ENCODE measurements around the gene TSPAN32.

The TSPAN32 gene

GRCh38 chr11:2355000-2355644 lies 53.3 kb downstream of the TSPAN32 start:
- TF ChIP-seq CTCF (IDR thresholded peaks at IDR 0.05) = no peak

- TF ChIP-seq CTCF (IDR thresholded peaks at IDR 0.05) = no peak
Measured at GRCh38 chr11:2357246-2357645, 55.4 kb downstream of the TSPAN32 start.

- no peak for TF ChIP-seq CTCF (IDR thresholded peaks at IDR 0.05)
Measured at GRCh38 chr11:2358754-2359442, 57.1 kb downstream of the TSPAN32 start.

GRCh38 chr11:2359557-2359956 lies 57.7 kb downstream of the TSPAN32 start:
- TF ChIP-seq CTCF (IDR thresholded peaks at IDR 0.05) = no peak

- TF ChIP-seq CTCF (IDR thresholded peaks at IDR 0.05) = no peak
Measured at GRCh38 chr11:2360081-2360642, 58.3 kb downstream of the TSPAN32 start.

- no peak for TF ChIP-seq CTCF (IDR thresholded peaks at IDR 0.05)
Measured at GRCh38 chr11:2361565-2361964, 59.8 kb downstream of the TSPAN32 start.

GRCh38 chr11:2362414-2362813 lies 60.6 kb downstream of the TSPAN32 start:
- TF ChIP-seq CTCF (IDR thresholded peaks at IDR 0.05) = no peak
